Hematopoietic multipotent progenitor cell treated with erythropoietin and hydrocortisone succinate and interleukin-3 and kit ligand, for 15 days (in vitro differentiated cells): ENCODE data around the gene PGM5.
"Not testable (repeated sequence)": the region's sequence is repeated elsewhere in the genome, so short reads cannot be mapped to it uniquely, and the experiment has no call there.

Experiments
- DNase-seq: peaks from one replicate; pipeline ENCODE4 v3.0.0-alpha.2; 2015; ENCODE audit warnings: low spot score

The PGM5 gene

GRCh38 chr9:68377723-68378122 lies 21.3 kb downstream of the PGM5 start:
- DNase-seq, result not testable (repeated sequence)

GRCh38 chr9:68383894-68384293 lies 27.5 kb downstream of the PGM5 start:
- DNase-seq, result not testable (repeated sequence)

GRCh38 chr9:68389558-68389957 lies 33.1 kb downstream of the PGM5 start:
- not testable (repeated sequence) for DNase-seq

- DNase-seq, result not testable (repeated sequence)
Measured at GRCh38 chr9:68390737-68391136, 34.3 kb downstream of the PGM5 start.

- DNase-seq, result not testable (repeated sequence)
Measured at GRCh38 chr9:68396411-68397094, 40.1 kb downstream of the PGM5 start.

GRCh38 chr9:68397095-68397423 lies 40.6 kb downstream of the PGM5 start:
- not testable (repeated sequence) for DNase-seq

- not testable (repeated sequence) for DNase-seq
Measured at GRCh38 chr9:68397796-68398195, 41.4 kb downstream of the PGM5 start.

GRCh38 chr9:68398324-68398723 lies 41.9 kb downstream of the PGM5 start:
- not testable (repeated sequence) for DNase-seq

- DNase-seq, result not testable (repeated sequence)
Measured at GRCh38 chr9:68404421-68405185, 48.2 kb downstream of the PGM5 start.

- DNase-seq, result not testable (repeated sequence)
Measured at GRCh38 chr9:68411865-68412264, 55.5 kb downstream of the PGM5 start.

GRCh38 chr9:68412754-68413153 lies 56.3 kb downstream of the PGM5 start:
- not testable (repeated sequence) for DNase-seq

GRCh38 chr9:68415065-68415464 lies 58.7 kb downstream of the PGM5 start:
- DNase-seq, result not testable (repeated sequence)

- no peak for DNase-seq
Measured at GRCh38 chr9:68416936-68417564, 60.6 kb downstream of the PGM5 start.

GRCh38 chr9:68417762-68418161 lies 61.4 kb downstream of the PGM5 start:
- DNase-seq, result no peak

- DNase-seq, result no peak
Measured at GRCh38 chr9:68418259-68418845, 61.9 kb downstream of the PGM5 start.

- DNase-seq, result no peak
Measured at GRCh38 chr9:68419901-68420300, 63.5 kb downstream of the PGM5 start.

GRCh38 chr9:68426755-68427154 lies 70.3 kb downstream of the PGM5 start:
- DNase-seq, result no peak

GRCh38 chr9:68427216-68427977 lies 71.0 kb downstream of the PGM5 start:
- DNase-seq, result no peak

GRCh38 chr9:68428481-68428880 lies 72.1 kb downstream of the PGM5 start:
- DNase-seq, result no peak

- no peak for DNase-seq
Measured at GRCh38 chr9:68429631-68430030, 73.2 kb downstream of the PGM5 start.

GRCh38 chr9:68431307-68431706 lies 74.9 kb downstream of the PGM5 start:
- no peak for DNase-seq

- no peak for DNase-seq
Measured at GRCh38 chr9:68433531-68434110, 77.2 kb downstream of the PGM5 start.
